GM12891 (cell line): ENCODE results near the gene ITGB2.

Experiments
- POLR2A ChIP-seq: IDR thresholded peaks from 2 replicates; pipeline ENCODE4 v1.6.1; 2011; ENCODE audit warnings: low read depth, low read length, control low read depth
- POLR2AphosphoS5 ChIP-seq: IDR thresholded peaks from 2 replicates; pipeline ENCODE4 v1.6.1; 2011; ENCODE audit warnings: low read depth, low read length, control low read depth
- SPI1 ChIP-seq: IDR thresholded peaks from 2 replicates; pipeline ENCODE4 v1.6.1; 2011; ENCODE audit warnings: low read depth, low read length, control low read depth
- TAF1 ChIP-seq: IDR thresholded peaks from 2 replicates; pipeline ENCODE4 v1.6.1; 2011; ENCODE audit warnings: low read depth, low read length, control low read depth

GRCh38 chr21:44854391-44854663 is 66.4 kb downstream of the ITGB2 start:
- no peak for TF ChIP-seq POLR2AphosphoS5
- no peak for TF ChIP-seq POLR2A
- TF ChIP-seq TAF1: no peak
- TF ChIP-seq SPI1: no peak
